Measurements from ENCODE around the gene HOXD8. TPM values are rescaled to one million over a fixed set of nuclear protein-coding genes. Genes with fewer than 3 reads are reported as not detected.

Gene HOXD8
- total and polyA plus RNA-seq, 10 of the 15 experiments (the other 5 are each of a cell fraction or from before 2014, with no cell fraction given) = not detected

GRCh38 chr2:176090862-176091261 lies 38.6 kb upstream of the HOXD8 start:
- Histone ChIP-seq H3K9ac (ENCODE audit: control insufficient read depth, insufficient read depth, low read length) (no peak overlapping the region), H3K36me3 (ENCODE audit: control insufficient read depth in 2 of 2, insufficient read depth in 2 of 2, low read length in 1 of 2) (no peaks in the 10 kb centered on the region), H3K9me3 (replicated peaks; ENCODE audit: control insufficient read depth, insufficient read depth, low read length) (no peaks in the 10 kb centered on the region), H3K4me2 (ENCODE audit: control insufficient read depth, insufficient read depth) (no peak overlapping the region), H3K4me3 (no peak overlapping the region), H2AFZ (ENCODE audit: control insufficient read depth, low read depth, low read length) (no peak overlapping the region), H3K27me3 (replicated peaks in 1 of 2; ENCODE audit: control insufficient read depth in 2 of 2, insufficient read depth in 2 of 2, low read length in 1 of 2) (peaks cover 11 to 30% of the 10 kb centered on the region in 2 experiments), H4K20me1 (ENCODE audit: control insufficient read depth, insufficient read depth) (no peaks in the 10 kb centered on the region), H3K27ac (ENCODE audit: control insufficient read depth, insufficient read depth) (no peak overlapping the region), H3K79me2 (ENCODE audit: control insufficient read depth, insufficient read depth, low read length) (no peaks in the 10 kb centered on the region), H3K4me1 (ENCODE audit: control insufficient read depth, insufficient read depth, low read length) (no peaks in the 10 kb centered on the region)
- intact Hi-C loops (cut with micrococcal nuclease; ENCODE audit: unreplicated experiment) (no loop called here), in situ Hi-C loops (cut with MboI) (no loop called here)
- SMC1A ChIA-PET (ENCODE audit: uncharacterized antibody, unreplicated experiment) = no interaction called here
- no peak for DNase-seq (ENCODE audit: low read depth, low spot score)
- 3% methylated on average over 5 of the region's 5 CpGs for WGBS (ENCODE audit: insufficient coverage, insufficient replicate concordance, low lambda C conversion rate, missing lambda C conversion rate)
- RAD21 ChIA-PET (ENCODE audit: unreplicated experiment) = no interaction called here
- CTCF ChIA-PET = no interaction called here
- TF ChIP-seq, protein P1, sequence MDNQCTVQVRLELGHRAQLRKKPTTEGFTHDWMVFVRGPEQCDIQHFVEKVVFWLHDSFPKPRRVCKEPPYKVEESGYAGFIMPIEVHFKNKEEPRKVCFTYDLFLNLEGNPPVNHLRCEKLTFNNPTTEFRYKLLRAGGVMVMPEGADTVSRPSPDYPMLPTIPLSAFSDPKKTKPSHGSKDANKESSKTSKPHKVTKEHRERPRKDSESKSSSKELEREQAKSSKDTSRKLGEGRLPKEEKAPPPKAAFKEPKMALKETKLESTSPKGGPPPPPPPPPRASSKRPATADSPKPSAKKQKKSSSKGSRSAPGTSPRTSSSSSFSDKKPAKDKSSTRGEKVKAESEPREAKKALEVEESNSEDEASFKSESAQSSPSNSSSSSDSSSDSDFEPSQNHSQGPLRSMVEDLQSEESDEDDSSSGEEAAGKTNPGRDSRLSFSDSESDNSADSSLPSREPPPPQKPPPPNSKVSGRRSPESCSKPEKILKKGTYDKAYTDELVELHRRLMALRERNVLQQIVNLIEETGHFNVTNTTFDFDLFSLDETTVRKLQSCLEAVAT (IDR thresholded peaks at IDR 0.05) = no peak
- TF ChIP-seq IRF3 (IDR thresholded peaks at IDR 0.05) (no peak), ZNF217 (IDR thresholded peaks at IDR 0.05) (no peak), HDGF (IDR thresholded peaks at IDR 0.05) (no peak), ATF7 (IDR thresholded peaks at IDR 0.05; ENCODE audit: low read depth) (no peak), SUPT20H (IDR thresholded peaks at IDR 0.05; ENCODE audit: borderline replicate concordance, control insufficient read depth, low read depth, low read length) (no peak)
- TF ChIP-seq, protein P2, sequence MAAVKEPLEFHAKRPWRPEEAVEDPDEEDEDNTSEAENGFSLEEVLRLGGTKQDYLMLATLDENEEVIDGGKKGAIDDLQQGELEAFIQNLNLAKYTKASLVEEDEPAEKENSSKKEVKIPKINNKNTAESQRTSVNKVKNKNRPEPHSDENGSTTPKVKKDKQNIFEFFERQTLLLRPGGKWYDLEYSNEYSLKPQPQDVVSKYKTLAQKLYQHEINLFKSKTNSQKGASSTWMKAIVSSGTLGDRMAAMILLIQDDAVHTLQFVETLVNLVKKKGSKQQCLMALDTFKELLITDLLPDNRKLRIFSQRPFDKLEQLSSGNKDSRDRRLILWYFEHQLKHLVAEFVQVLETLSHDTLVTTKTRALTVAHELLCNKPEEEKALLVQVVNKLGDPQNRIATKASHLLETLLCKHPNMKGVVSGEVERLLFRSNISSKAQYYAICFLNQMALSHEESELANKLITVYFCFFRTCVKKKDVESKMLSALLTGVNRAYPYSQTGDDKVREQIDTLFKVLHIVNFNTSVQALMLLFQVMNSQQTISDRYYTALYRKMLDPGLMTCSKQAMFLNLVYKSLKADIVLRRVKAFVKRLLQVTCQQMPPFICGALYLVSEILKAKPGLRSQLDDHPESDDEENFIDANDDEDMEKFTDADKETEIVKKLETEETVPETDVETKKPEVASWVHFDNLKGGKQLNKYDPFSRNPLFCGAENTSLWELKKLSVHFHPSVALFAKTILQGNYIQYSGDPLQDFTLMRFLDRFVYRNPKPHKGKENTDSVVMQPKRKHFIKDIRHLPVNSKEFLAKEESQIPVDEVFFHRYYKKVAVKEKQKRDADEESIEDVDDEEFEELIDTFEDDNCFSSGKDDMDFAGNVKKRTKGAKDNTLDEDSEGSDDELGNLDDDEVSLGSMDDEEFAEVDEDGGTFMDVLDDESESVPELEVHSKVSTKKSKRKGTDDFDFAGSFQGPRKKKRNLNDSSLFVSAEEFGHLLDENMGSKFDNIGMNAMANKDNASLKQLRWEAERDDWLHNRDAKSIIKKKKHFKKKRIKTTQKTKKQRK (IDR thresholded peaks at IDR 0.05; ENCODE audit: low read depth, low read length) = no peak
- TF ChIP-seq, protein P3, sequence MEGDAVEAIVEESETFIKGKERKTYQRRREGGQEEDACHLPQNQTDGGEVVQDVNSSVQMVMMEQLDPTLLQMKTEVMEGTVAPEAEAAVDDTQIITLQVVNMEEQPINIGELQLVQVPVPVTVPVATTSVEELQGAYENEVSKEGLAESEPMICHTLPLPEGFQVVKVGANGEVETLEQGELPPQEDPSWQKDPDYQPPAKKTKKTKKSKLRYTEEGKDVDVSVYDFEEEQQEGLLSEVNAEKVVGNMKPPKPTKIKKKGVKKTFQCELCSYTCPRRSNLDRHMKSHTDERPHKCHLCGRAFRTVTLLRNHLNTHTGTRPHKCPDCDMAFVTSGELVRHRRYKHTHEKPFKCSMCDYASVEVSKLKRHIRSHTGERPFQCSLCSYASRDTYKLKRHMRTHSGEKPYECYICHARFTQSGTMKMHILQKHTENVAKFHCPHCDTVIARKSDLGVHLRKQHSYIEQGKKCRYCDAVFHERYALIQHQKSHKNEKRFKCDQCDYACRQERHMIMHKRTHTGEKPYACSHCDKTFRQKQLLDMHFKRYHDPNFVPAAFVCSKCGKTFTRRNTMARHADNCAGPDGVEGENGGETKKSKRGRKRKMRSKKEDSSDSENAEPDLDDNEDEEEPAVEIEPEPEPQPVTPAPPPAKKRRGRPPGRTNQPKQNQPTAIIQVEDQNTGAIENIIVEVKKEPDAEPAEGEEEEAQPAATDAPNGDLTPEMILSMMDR (IDR thresholded peaks at IDR 0.05 in 2 of 3, conservative IDR thresholded peaks at IDR 0.05 in 1 of 3; ENCODE audit: control insufficient read depth in 2 of 3, extremely low read depth in 1 of 3, insufficient read depth in 1 of 3, low read depth in 3 of 3, low read length in 3 of 3) = no peak
- FAIRE-seq = no peak
- POLR2A ChIA-PET = no interaction called here
- no TSS peak for BruUV-seq (replicated peaks)
- no peak for ATAC-seq
